Prostate gland (tissue), 2 donors: ENCODE measurements around the gene ARHGAP32. TPM values are rescaled to one million over a fixed set of nuclear protein-coding genes. Genes with fewer than 3 reads are reported as not detected.

ENCODE experiments used
- DNase-seq: peaks from one replicate; pipeline ENCODE4 v3.0.0-alpha.2; 2019; ENCODE audit warnings: low spot score
- H3K27ac ChIP-seq, 2 donors: fragments of 200-600 bp; sonication (generic); 2 replicates each; pipeline ENCODE4 v1.5.1; 2017 to 2019
- H3K27me3 ChIP-seq: fragments of 200-600 bp; sonication (generic); replicated peaks from 2 replicates; pipeline ENCODE4 v1.5.1; 2019; ENCODE audit not compliant: insufficient read depth
- H3K36me3 ChIP-seq, 2 donors: fragments of 200-600 bp; sonication (generic); 1 replicate in 1 of 2; 2 replicates in 1 of 2; pipeline versions ENCODE4 v1.5.1 to v1.8.1; 2017 to 2019
- H3K4me1 ChIP-seq: fragments of 200-600 bp; sonication (generic); replicated peaks from 2 replicates; pipeline ENCODE4 v1.5.1; 2019
- H3K4me3 ChIP-seq, 2 donors: fragments of 200-600 bp; sonication (generic); 2 replicates each; pipeline ENCODE4 v1.5.1; 2017 to 2019
- H3K9me3 ChIP-seq: fragments of 200-600 bp; sonication (generic); 2 replicates; pipeline ENCODE4 v1.5.1; 2017
- CTCF ChIP-seq, 4 experiments: fragments of 200-600 bp in 2 of 4; fragments of 450-650 bp in 2 of 4; sonication (generic) in 2 of 4; IDR thresholded peaks; 1 replicate in 3 of 4; 2 replicates in 1 of 4; pipeline ENCODE4 v1.5.1; 2016 to 2019; ENCODE audit warnings: antibody characterized with exemption in 4 of 4, mild to moderate bottlenecking in 2 of 4, moderate library complexity in 2 of 4
- POLR2A ChIP-seq: fragments of 450-650 bp; IDR thresholded peaks from one replicate; pipeline ENCODE4 v1.6.1; 2016; ENCODE audit warnings: antibody characterized with exemption, mild to moderate bottlenecking
- POLR2AphosphoS5 ChIP-seq: sonication (generic); formaldehyde crosslinking; IDR thresholded peaks from one replicate; pipeline ENCODE4 v1.6.1; 2017; ENCODE audit warnings: antibody characterized with exemption
- WGBS: methylation state at CpG from one replicate; pipeline ENCODE4 v1.1.5; 2018; 5-methylcytosine and 5-hydroxymethylcytosine counted together
- intact Hi-C: fragments of 100-400 bp; cut with DNase I; formaldehyde crosslinking; loops from one replicate; pipeline ENCODE4 v1.14.2; 2022
- total RNA-seq, 2 donors: library from RNA; depleted of rRNA; stranded (reverse); fragments of >200 nt; gene quantifications; one replicate each; pipeline ENCODE4 v1.1.0, GENCODE V29; 2016

The ARHGAP32 gene
- total RNA-seq, 2 donors from 2014 or later: 20.8 to 42.6 TPM

GRCh38 chr11:129045150-129045549 is 147.0 kb downstream of the ARHGAP32 start:
- no peaks in the 10 kb centered on the region for H3K36me3 ChIP-seq
- no peaks in the 10 kb centered on the region for H3K27me3 ChIP-seq
- TF ChIP-seq POLR2AphosphoS5: no peak
- no peak for TF ChIP-seq CTCF (IDR thresholded peaks at IDR 0.05)
- no peak for TF ChIP-seq POLR2A
- intact Hi-C loops: no loop called here
- H3K27ac ChIP-seq: no peak overlapping the region
- 97% methylated on average over 5 of the region's 5 CpGs for WGBS
- no peaks in the 10 kb centered on the region for H3K9me3 ChIP-seq
- DNase-seq: no peak
- H3K4me1 ChIP-seq: no peaks in the 10 kb centered on the region
- H3K4me3 ChIP-seq: no peak overlapping the region

DNA sequence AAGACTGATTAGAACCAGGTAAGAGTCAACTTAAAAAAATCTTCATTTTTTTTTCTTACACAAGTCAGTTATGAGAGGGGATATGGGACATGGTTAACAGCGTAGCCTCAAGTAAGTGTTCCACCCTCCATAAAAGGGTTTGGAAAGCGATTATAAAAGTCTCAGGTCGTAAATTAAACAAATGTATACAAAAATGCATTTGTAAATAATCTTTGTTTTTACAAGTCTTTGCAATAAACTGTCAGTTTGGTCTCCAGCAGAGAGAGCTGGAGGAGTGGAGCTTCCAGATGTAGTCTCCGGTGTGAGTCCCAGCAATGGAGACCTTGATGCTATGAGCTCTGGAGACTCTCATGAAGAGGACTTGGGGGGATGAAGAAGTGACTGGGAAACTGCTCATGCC is 149.6 kb downstream of the ARHGAP32 start:
- no peaks in the 10 kb centered on the region for H3K36me3 ChIP-seq
- 64% methylated on average over 4 of the region's 4 CpGs for WGBS
- intact Hi-C loops: no loop called here
- TF ChIP-seq POLR2A (no peak), POLR2AphosphoS5 (no peak), CTCF (IDR thresholded peaks at IDR 0.05) (no peak)
- H3K9me3 ChIP-seq: no peaks in the 10 kb centered on the region
- DNase-seq: no peak
- no peaks in the 10 kb centered on the region for H3K4me1 ChIP-seq
- H3K4me3 ChIP-seq: no peak overlapping the region
- no peak overlapping the region for H3K27ac ChIP-seq
- no peaks in the 10 kb centered on the region for H3K27me3 ChIP-seq

GRCh38 chr11:129041611-129042018 is 150.5 kb downstream of the ARHGAP32 start:
- Histone ChIP-seq H3K4me3 (no peak overlapping the region), H3K9me3 (no peaks in the 10 kb centered on the region), H3K36me3 (no peaks in the 10 kb centered on the region), H3K27ac (no peak overlapping the region), H3K27me3 (no peaks in the 10 kb centered on the region), H3K4me1 (no peaks in the 10 kb centered on the region)
- TF ChIP-seq CTCF (IDR thresholded peaks at IDR 0.05): no peak
- TF ChIP-seq POLR2A: no peak
- TF ChIP-seq POLR2AphosphoS5: no peak
- intact Hi-C loops: no loop called here
- WGBS: 65% methylated on average over 3 of the region's 3 CpGs
- DNase-seq: no peak

DNA sequence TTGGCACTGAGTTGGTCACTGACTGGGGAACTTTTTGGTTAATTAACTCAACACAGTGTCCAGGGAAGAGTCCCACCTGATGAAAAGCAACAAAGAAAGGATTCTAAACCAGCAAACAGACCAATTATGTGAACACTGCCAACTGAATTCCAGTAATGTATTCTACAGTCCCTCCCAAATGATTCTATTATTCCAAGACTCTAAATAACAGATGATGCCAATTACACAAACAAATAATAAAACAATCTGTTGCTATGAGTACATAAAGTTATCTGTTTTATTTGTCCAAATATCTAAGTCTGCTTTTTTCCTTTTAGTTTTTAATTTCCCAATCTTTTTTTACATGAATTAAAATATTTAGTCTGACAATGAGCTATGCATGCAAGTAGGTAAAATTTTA is 151.2 kb downstream of the ARHGAP32 start:
- H3K36me3 ChIP-seq: no peaks in the 10 kb centered on the region
- no peak overlapping the region for H3K27ac ChIP-seq
- no peaks in the 10 kb centered on the region for H3K4me1 ChIP-seq
- H3K27me3 ChIP-seq: no peaks in the 10 kb centered on the region
- no peaks in the 10 kb centered on the region for H3K9me3 ChIP-seq
- no peak overlapping the region for H3K4me3 ChIP-seq
- no peak for TF ChIP-seq POLR2A
- no peak for TF ChIP-seq CTCF (IDR thresholded peaks at IDR 0.05)
- TF ChIP-seq POLR2AphosphoS5: no peak
- DNase-seq: no peak
- intact Hi-C loops: no loop called here

- TF ChIP-seq POLR2A (no peak), POLR2AphosphoS5 (no peak), CTCF (IDR thresholded peaks at IDR 0.05) (no peak)
- 96% methylated on average over 2 of the region's 2 CpGs for WGBS
- Histone ChIP-seq H3K36me3 (no peaks in the 10 kb centered on the region), H3K9me3 (no peaks in the 10 kb centered on the region), H3K4me1 (no peaks in the 10 kb centered on the region), H3K27ac (no peak overlapping the region), H3K27me3 (no peaks in the 10 kb centered on the region), H3K4me3 (no peak overlapping the region)
- no peak for DNase-seq
- intact Hi-C loops: no loop called here
These were observed 156.9 kb downstream of the ARHGAP32 start for GRCh38 chr11:129035244-129035643.
